Natural killer cell (primary cell): ENCODE measurements around the gene ARID5B. TPM values are rescaled to one million over a fixed set of nuclear protein-coding genes. Genes with fewer than 3 reads are reported as not detected.
A peak's percentile ranks its signal among the peaks of the same experiment; 100 is the strongest.

Source experiments
- ATAC-seq, 3 donors: fragments of 150-1000 bp in 2 of 3; fragments of 200-7000 bp in 1 of 3; cut with Tn5 transposase; 1 replicate in 1 of 3; 2 replicates in 2 of 3; pipeline ENCODE4 v1.10.0; 2021; ENCODE audit warnings: mild to moderate bottlenecking in 2 of 3, moderate library complexity in 2 of 3
- DNase-seq, 2 donors: peaks; one replicate each; pipeline versions ENCODE4 v3.0.0 to v3.0.0-alpha.2; 2013 to 2021; ENCODE audit warnings: mixed read lengths in 1 of 2
- H3K27ac ChIP-seq: one replicate; pipeline ENCODE4 v1.5.1; 2013; ENCODE audit warnings: mild to moderate bottlenecking, low read length
- H3K27me3 ChIP-seq: one replicate; pipeline ENCODE4 v1.6.1; 2013; ENCODE audit warnings: low read length; ENCODE audit not compliant: control insufficient read depth, insufficient read depth
- H3K36me3 ChIP-seq: one replicate; pipeline ENCODE4 v1.6.1; 2013; ENCODE audit warnings: low read length; ENCODE audit not compliant: control insufficient read depth, insufficient read depth
- H3K4me1 ChIP-seq: one replicate; pipeline ENCODE4 v1.6.1; 2013; ENCODE audit warnings: low read length; ENCODE audit not compliant: control insufficient read depth, insufficient read depth
- H3K4me3 ChIP-seq: one replicate; pipeline ENCODE4 v1.5.1; 2013; ENCODE audit warnings: low read length
- H3K9me3 ChIP-seq: one replicate; pipeline ENCODE4 v1.6.1; 2013; ENCODE audit warnings: low read length; ENCODE audit not compliant: control insufficient read depth, insufficient read depth
- H3K27ac Mint-ChIP-seq, 2 donors: one replicate each; pipeline ENCODE4 v1.8.0; 2022; ENCODE audit warnings: mild to moderate bottlenecking in 2 of 2, mixed read lengths in 2 of 2, moderate library complexity in 1 of 2
- H3K27me3 Mint-ChIP-seq, 2 donors: one replicate each; pipeline ENCODE4 v1.8.0; 2022; ENCODE audit warnings: low read depth in 2 of 2, mixed read lengths in 2 of 2
- H3K36me3 Mint-ChIP-seq: one replicate; pipeline ENCODE4 v1.8.0; 2022; ENCODE audit warnings: mixed read lengths
- H3K4me1 Mint-ChIP-seq, 2 donors: one replicate each; pipeline ENCODE4 v1.8.0; 2022; ENCODE audit warnings: mixed read lengths in 2 of 2
- H3K4me3 Mint-ChIP-seq: one replicate; pipeline ENCODE4 v1.8.0; 2022; ENCODE audit warnings: mild to moderate bottlenecking, moderate library complexity, mixed read lengths
- H3K9me3 Mint-ChIP-seq, 2 donors: one replicate each; pipeline ENCODE4 v1.8.0; 2022; ENCODE audit warnings: mixed read lengths in 2 of 2
- CTCF ChIP-seq: fragments of 200-600 bp; IDR thresholded peaks from one replicate; pipeline ENCODE4 v1.8.0; 2022; ENCODE audit warnings: antibody characterized with exemption
- WGBS: methylation state at CpG from one replicate; pipeline ENCODE4 v1.1.7; 2013; ENCODE audit warnings: missing lambda C conversion rate; ENCODE audit not compliant: insufficient coverage; 5-methylcytosine and 5-hydroxymethylcytosine counted together
- intact Hi-C: fragments of 100-400 bp; cut with micrococcal nuclease; formaldehyde crosslinking; loops from one replicate; pipeline ENCODE4 v1.14.2; 2022
- total RNA-seq, 4 donors: library from RNA; stranded (reverse); fragments of 120-200 nt in 1 of 4; gene quantifications; one replicate each; pipeline versions ENCODE4 v1.2.3 to v1.2.4, GENCODE V29; 2013 to 2022

Gene ARID5B
- total RNA-seq, 3 donors from 2014 or later (not counting 1 experiment from before 2014, with no cell fraction given), result 22.3 to 44.3 (median 31.3) TPM

- H3K4me1 Mint-ChIP-seq, result peaks cover 32 to 64% of the 10 kb centered on the region in 2 donors
- Histone ChIP-seq H3K36me3 (peaks cover 8% of the 10 kb centered on the region), H3K9me3 (no peaks in the 10 kb centered on the region), H3K27ac (no peak overlapping the region), H3K4me1 (no peaks in the 10 kb centered on the region), H3K4me3 (no peak overlapping the region), H3K27me3 (no peaks in the 10 kb centered on the region)
- intact Hi-C loops, result no loop called here
- DNase-seq (no peak), ATAC-seq (no peak)
- H3K27me3 Mint-ChIP-seq, result no peaks in the 10 kb centered on the region
- H3K9me3 Mint-ChIP-seq, result no peaks in the 10 kb centered on the region
- H3K36me3 Mint-ChIP-seq, result no peaks in the 10 kb centered on the region
- TF ChIP-seq CTCF, result no peak
- H3K27ac Mint-ChIP-seq, result peak overlapping the region; percentile 4 to 69
- H3K4me3 Mint-ChIP-seq, result no peak overlapping the region
These were observed 69.5 kb downstream of the ARID5B start for GRCh38 chr10:61971003-61971325.

DNA sequence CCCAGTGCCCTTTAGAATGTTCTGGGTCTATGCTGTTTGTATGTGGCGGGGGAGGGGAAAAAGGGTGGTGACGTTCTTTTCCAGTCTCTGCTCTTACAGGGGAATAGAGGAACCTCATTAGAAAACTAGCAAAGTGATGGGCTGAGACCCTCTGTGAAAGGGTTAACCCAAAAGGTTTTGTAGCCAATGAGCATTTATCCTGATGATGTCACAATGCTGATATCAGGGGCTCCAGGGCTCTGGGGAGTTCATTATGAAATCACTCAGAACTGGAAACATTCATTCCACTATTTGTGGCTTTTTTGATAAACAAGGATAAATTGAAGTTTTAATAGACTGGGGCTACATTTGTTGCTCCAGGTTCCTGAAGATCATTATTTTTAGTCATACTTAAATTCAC lies 71.7 kb downstream of the ARID5B start:
- no peaks in the 10 kb centered on the region for H3K36me3 Mint-ChIP-seq
- H3K9me3 Mint-ChIP-seq, result no peaks in the 10 kb centered on the region
- peak overlapping the region; percentile 10 to 40 for H3K27ac Mint-ChIP-seq

DNA sequence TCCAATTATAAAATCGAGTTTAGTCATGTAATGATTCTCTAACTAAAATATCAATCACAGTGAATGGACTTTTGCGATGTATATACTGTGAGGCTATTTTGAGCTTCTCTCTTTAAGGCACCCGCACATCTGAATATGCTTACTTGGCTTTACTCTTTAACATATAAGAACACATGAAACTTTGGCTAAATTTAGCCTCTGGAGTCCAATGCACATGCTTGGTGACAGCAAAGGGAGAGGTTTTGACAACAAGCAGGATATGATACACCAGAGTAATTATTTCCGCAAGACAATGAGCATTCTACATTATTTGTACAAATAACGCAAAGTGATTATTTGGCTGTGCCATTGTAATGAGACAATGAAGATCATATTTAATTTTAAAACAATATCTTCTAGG lies 72.4 kb downstream of the ARID5B start:
- Mint-ChIP-seq H3K4me3 (no peak overlapping the region), H3K4me1 (peaks cover 19 to 46% of the 10 kb centered on the region in 2 donors), H3K27ac (peak overlapping the region in 1 of 2 donors; percentile 40), H3K9me3 (no peaks in the 10 kb centered on the region), H3K36me3 (no peaks in the 10 kb centered on the region), H3K27me3 (no peaks in the 10 kb centered on the region)
- ATAC-seq, result no peak
- no peak overlapping the region for H3K4me3 ChIP-seq
- no peak overlapping the region for H3K27ac ChIP-seq
- WGBS, result 92% methylated on average over 4 of the region's 5 CpGs
- DNase-seq, result no peak
- H3K36me3 ChIP-seq, result no peaks in the 10 kb centered on the region
- no peaks in the 10 kb centered on the region for H3K9me3 ChIP-seq
- H3K27me3 ChIP-seq, result no peaks in the 10 kb centered on the region
- H3K4me1 ChIP-seq, result no peaks in the 10 kb centered on the region
- intact Hi-C loops, result no loop called here
- no peak for TF ChIP-seq CTCF

More for the DNA sequence above, 71.7 kb downstream of the ARID5B start:
- Mint-ChIP-seq H3K27me3 (no peaks in the 10 kb centered on the region), H3K4me3 (no peak overlapping the region), H3K4me1 (peaks cover 14 to 53% of the 10 kb centered on the region in 2 donors)
- intact Hi-C loops, result no loop called here
- WGBS, result 86% methylated on average over 2 of the region's 2 CpGs
- H3K4me1 ChIP-seq, result no peaks in the 10 kb centered on the region
- DNase-seq (no peak), ATAC-seq (no peak)
- H3K4me3 ChIP-seq, result no peak overlapping the region
- H3K36me3 ChIP-seq, result peaks cover 3% of the 10 kb centered on the region
- TF ChIP-seq CTCF, result no peak
- no peak overlapping the region for H3K27ac ChIP-seq
- H3K27me3 ChIP-seq, result no peaks in the 10 kb centered on the region
- H3K9me3 ChIP-seq, result no peaks in the 10 kb centered on the region

GRCh38 chr10:61974601-61975390 lies 73.3 kb downstream of the ARID5B start:
- Mint-ChIP-seq H3K27ac (peak overlapping the region in 1 of 2 donors; percentile 14), H3K27me3 (no peaks in the 10 kb centered on the region), H3K36me3 (no peaks in the 10 kb centered on the region), H3K4me3 (no peak overlapping the region), H3K9me3 (no peaks in the 10 kb centered on the region), H3K4me1 (peaks cover 22 to 39% of the 10 kb centered on the region in 2 donors)
- WGBS, result 83% methylated on average over 8 of the region's 8 CpGs
- ATAC-seq, result no peak
- Histone ChIP-seq H3K36me3 (peaks cover 2% of the 10 kb centered on the region), H3K27me3 (no peaks in the 10 kb centered on the region), H3K27ac (no peak overlapping the region), H3K4me3 (no peak overlapping the region), H3K4me1 (no peaks in the 10 kb centered on the region), H3K9me3 (no peaks in the 10 kb centered on the region)
- no peak for TF ChIP-seq CTCF
- intact Hi-C loops, result no loop called here
- DNase-seq, result peak in 1 of 2 donors; percentile 32
